ENCODE measurements around the gene ZNF275.
"Not testable (repeated sequence)": the region's sequence is repeated elsewhere in the genome, so short reads cannot be mapped to it uniquely, and the experiment has no call there.

ZNF275 gene

DNA sequence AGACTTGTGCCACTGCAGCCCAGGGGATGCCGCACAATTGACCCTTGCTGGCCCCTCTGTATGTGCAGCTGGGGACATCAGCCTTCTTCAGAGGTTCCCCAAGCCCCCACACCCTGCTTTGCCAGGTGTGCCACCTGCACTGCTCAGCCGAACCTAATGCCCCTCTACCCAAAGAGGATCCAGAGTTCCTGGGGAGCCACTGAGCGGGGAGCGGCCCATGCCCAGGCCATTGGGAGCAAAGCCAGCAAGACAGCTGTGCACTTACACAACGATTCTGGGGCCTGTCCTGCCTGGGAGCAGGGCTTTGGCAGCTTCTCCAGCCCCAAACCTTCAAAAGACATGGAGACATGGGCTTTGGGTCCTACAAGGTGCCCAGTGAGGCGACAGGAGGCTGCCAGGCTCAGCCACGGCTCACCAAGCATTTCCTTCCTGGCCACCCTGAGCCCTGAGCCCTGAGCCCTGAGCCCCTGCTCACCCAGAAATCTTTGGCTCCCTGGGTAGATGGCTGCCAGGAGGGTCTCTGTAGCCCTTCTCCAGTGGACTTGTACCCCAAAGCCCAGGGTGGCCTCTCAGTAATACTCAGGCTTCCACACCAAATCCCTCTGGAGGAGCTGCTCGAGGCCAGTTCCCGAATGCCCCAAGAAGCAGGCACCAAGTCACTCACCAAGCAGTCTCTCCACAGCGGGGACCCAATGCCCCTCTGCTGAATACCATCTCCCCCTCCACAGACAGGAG is 54.2 kb downstream of the ZNF275 start:
- DNase-seq (ENCODE audit: low read depth), result no peak

DNA sequence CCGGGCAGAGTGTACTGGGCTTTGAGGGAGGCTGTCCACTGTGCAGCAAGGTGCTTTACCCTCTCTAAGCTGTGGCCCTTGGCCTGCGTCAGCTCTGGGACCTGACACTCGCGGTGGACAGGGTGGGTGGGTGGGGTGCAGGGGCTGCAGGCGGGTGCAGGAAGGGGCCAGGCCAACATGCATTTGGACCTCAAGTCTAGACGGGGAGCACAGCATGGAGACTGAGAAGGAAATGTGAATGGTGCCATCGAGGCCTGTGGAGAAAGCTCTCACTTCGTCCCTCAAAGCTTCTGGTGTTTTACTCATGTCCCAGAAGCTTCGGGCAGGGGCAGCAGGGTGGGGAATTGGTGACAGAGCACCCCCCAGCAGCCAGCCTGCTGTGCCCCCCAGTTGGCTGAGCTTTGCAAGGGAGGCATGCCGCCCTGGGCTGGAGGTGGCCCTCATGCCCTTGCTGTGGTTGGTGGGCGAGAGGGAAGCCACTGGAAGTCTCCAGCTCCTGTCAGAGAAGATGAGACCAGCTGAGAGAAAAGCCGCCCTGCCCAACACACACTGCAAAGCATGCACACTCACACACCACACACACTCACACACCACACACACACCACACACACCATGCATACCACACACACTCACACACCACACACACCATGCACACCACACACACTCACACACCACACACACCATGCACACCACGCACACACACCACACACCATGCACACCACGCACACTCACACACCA is 54.9 kb downstream of the ZNF275 start:
- DNase-seq (ENCODE audit: low read depth), result no peak

- DNase-seq (ENCODE audit: low read depth), result not testable (repeated sequence)
These were observed 55.5 kb downstream of the ZNF275 start for GRCh38 chrX:153389460-153389768.

- DNase-seq (ENCODE audit: low read depth), result no peak
These were observed 58.8 kb downstream of the ZNF275 start for GRCh38 chrX:153392642-153393321.

DNA sequence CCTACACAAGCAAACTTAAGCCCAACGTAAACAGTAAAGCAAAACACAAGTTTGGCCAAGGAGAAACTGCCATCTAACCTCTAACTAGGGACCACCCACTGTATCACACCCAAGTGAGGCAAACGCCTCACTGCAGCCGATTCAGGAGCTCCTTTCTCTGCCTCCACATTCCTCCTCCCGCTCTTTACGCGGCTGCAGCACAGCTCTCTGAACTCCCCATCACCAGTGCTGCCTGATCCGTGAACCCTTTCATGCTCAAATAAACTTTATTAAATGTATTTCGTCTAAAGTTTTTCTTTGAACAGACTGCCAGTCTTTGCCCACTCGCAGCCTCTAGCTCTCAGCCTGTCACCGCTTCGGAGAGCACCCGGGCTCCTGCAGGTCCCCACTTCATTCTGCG is 60.7 kb downstream of the ZNF275 start:
- DNase-seq (ENCODE audit: low read depth), result no peak

GRCh38 chrX:153395613-153396319 is 61.8 kb downstream of the ZNF275 start:
- DNase-seq (ENCODE audit: low read depth), result no peak

DNA sequence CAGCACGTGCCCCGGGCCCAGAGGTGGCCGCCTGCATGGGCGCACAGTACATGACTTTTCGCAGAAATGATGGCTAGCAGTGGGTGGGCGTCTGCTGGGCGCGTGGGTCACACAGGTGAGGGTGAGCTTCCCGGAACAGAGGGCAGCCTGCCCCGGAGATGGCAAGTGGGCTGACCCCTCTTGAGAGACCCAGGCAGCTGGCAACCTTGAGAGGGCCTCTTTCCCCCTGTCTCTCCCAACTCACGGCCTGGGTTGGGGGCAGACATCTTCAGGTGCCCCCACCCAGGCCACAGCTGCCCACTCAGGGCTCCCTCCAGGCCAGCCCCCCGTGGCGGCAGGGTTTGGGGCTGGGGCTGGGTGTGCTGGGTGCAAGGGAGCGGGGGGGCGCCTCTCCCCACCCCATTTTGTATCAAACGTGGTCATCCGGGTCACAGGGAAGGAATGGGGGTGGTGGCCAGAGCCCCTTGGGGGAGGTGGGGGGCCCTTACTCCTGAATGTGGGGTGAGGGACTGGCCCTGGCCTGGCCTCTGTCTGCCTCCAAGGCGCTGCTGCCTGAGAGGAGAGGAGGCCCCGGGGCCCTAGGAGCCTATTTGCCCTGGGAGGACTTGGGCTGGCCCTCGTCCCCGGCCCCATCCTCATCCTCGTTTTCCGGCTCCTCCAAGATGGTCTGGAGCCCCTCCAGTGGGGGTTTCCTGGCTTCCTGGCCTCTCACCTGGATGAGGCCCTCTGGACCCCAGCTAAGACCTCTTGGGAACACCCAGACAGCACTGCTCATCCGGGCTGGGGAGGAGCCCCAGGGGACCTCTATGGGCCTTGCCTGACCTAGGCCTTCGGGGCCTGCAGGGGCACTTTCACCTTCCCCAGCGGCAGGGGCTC is 62.6 kb downstream of the ZNF275 start:
- no peak for DNase-seq (ENCODE audit: low read depth)

GRCh38 chrX:153397256-153397960 is 63.5 kb downstream of the ZNF275 start:
- no peak for DNase-seq (ENCODE audit: low read depth)

- no peak for DNase-seq (ENCODE audit: low read depth)
These were observed 64.5 kb downstream of the ZNF275 start for GRCh38 chrX:153398275-153398960.

DNA sequence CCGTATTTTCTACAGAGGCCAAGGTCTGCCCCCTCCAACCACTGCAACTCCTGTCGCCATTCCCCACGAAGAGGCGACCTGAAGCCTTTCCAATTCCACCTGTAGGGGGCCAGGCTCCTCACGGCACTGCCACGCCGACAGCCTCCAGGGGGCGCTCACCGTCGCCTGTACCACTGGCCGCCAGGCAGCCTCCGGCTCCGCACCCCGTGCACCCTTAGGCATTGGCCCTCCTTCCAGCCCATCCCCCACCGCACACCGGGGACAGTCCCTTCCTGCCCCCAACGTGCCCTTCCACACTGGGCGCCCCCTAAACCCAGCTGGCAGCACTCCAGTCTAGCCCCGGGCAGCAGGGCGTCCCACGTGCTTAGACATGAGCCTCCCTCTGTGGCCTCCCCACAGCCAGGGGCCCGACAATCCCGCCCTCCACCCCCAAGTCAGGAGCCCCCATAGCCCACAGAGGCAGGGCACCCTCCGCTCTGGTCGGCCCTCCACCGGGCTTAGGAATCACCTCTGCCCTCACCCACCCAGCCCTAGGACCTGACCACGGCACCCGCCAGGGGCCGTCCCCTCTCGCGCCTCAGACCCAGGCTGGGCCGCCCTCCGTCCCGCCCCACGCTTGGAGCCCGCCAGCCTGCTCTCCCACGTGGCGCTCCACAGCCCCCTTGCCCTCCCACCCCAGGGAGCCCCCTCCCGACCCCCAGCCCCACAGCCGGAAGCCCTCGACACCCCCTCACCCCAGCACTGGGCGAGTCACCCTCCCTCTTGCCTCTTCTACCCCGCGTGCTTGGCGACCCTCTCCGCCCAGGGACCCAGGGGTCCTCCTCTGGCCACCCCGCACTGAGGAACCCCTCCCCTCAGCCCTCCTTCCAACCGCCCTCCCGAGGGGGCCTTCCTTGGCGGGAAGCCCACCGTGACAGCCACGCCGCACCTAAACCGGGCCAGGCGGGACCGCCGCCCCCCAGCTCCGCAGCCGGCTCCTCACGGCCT is 66.5 kb downstream of the ZNF275 start:
- peak; percentile 41 for DNase-seq (ENCODE audit: low read depth)

DNA sequence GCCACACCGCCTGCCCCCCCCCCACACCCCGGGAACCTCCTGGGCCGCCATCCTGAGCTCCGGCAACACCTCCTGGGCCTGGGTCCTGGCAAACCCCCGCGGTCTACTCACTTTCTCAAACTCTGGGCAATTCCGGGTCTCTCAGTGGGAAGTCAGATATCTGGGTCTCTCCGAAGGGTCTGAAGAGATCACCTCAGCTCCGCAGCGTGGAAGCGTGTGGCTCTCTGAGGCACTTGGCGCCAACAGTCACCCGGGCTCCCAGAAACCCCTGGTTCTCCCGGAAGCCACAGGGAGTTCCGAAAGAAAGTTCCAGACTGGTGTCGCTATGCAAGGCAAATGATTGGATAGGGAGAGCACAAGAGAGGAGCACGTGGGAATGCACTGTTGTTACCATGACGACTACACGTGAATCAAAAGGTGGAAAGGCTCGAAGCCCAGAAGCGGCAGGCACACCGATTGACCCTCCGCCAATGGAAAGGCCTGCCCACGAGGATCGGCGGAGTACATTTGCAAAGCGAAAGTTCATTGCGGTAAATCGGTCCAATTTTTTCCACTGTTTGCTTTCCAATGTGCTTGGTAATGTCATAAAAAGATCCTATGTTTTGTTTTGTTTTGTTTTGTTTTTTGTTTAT is 67.3 kb downstream of the ZNF275 start, which contains the start of gene PNMA6E:
TSS of gene PNMA6E (minus strand) at position 218 of the 632 bp plus-strand sequence. CDS start 2,501 bp downstream, outside the sequence.
- DNase-seq (ENCODE audit: low read depth), result no peak

Measured in CMK (cell line).